Measurements from ENCODE around the gene DOCK4.

DNA sequence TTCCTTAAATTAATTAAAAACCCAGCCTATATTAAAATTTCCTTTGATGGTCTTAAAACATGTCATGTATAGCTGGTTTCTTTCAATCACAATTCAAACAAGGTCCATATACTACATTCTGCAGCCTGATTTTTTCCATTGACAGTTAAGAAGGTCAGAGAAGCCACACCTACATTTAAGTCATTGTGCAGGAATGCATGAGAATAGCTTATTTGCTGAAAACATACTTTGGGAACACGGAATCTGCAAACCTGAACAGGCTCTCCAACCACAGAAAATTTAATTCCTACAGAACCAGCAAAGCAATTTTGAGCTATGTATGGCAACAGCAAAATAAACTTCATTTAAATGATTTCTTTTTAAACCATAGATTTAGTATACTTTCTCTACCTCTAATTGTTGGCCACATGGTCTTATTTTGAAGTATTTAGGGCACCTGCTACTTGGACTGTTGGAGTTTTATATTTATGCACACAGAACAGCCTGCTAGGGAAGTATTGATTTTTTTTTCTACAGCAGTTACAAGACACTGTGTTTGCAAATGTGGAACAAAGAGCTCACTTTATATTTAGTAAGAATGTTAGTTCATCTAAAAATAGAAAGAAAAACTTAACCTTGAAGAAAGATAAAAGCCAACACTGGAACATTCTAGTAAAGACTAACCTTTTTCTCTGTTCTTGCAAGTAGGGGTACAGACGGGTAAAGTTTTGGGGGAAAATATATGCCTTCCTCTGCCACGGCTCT is 403.0 kb downstream of the DOCK4 start:
- TF ChIP-seq, protein P1, sequence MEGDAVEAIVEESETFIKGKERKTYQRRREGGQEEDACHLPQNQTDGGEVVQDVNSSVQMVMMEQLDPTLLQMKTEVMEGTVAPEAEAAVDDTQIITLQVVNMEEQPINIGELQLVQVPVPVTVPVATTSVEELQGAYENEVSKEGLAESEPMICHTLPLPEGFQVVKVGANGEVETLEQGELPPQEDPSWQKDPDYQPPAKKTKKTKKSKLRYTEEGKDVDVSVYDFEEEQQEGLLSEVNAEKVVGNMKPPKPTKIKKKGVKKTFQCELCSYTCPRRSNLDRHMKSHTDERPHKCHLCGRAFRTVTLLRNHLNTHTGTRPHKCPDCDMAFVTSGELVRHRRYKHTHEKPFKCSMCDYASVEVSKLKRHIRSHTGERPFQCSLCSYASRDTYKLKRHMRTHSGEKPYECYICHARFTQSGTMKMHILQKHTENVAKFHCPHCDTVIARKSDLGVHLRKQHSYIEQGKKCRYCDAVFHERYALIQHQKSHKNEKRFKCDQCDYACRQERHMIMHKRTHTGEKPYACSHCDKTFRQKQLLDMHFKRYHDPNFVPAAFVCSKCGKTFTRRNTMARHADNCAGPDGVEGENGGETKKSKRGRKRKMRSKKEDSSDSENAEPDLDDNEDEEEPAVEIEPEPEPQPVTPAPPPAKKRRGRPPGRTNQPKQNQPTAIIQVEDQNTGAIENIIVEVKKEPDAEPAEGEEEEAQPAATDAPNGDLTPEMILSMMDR (conservative IDR thresholded peaks at IDR 0.05; ENCODE audit: low read length), result no peak
- no peak for TF ChIP-seq EZH2phosphoT487 (IDR thresholded peaks at IDR 0.05; ENCODE audit: borderline replicate concordance)
